DOHH2 (cell line): ENCODE results near the gene TAF1D.

Source experiments
- H3F3A ChIP-seq: fragments of 200-600 bp; sonication (generic), shearing (Covaris generic); 2 replicates; pipeline ENCODE4 v1.6.0; 2016; ENCODE audit warnings: antibody characterized with exemption, mild to moderate bottlenecking; ENCODE audit not compliant: control insufficient read depth, insufficient read depth
- H3K27ac ChIP-seq: fragments of 200-600 bp; sonication (generic); 2 replicates; pipeline ENCODE4 v1.5.1; 2014; ENCODE audit warnings: low read depth, mild to moderate bottlenecking, low read length, moderate library complexity
- H3K27me3 ChIP-seq: fragments of 200-600 bp; sonication (generic); 2 replicates; pipeline ENCODE4 v1.6.1; 2014; ENCODE audit warnings: mild to moderate bottlenecking, low read length, mixed read lengths; ENCODE audit not compliant: control insufficient read depth
- H3K36me3 ChIP-seq: fragments of 200-600 bp; sonication (generic); 2 replicates; pipeline ENCODE4 v1.6.1; 2014; ENCODE audit warnings: mild to moderate bottlenecking, low read length, moderate library complexity, mixed read lengths; ENCODE audit not compliant: control insufficient read depth
- H3K4me1 ChIP-seq: fragments of 200-600 bp; sonication (generic); 2 replicates; pipeline ENCODE4 v1.6.1; 2014; ENCODE audit warnings: mild to moderate bottlenecking, low read length, mixed read lengths; ENCODE audit not compliant: control insufficient read depth
- H3K4me2 ChIP-seq: fragments of 200-600 bp; sonication (generic); 2 replicates; pipeline ENCODE4 v1.6.0; 2014; ENCODE audit warnings: mild to moderate bottlenecking, low read length, moderate library complexity
- H3K4me3 ChIP-seq: fragments of 200-600 bp; sonication (generic); 2 replicates; pipeline ENCODE4 v1.5.1; 2014; ENCODE audit warnings: mild to moderate bottlenecking, low read length, mixed read lengths
- H3K79me2 ChIP-seq: fragments of 200-600 bp; sonication (generic); 2 replicates; pipeline ENCODE4 v1.6.1; 2014; ENCODE audit warnings: mild to moderate bottlenecking, low read length, mixed read lengths; ENCODE audit not compliant: control insufficient read depth
- H3K9me2 ChIP-seq: fragments of 200-600 bp; sonication (generic); replicated peaks from 2 replicates; pipeline ENCODE4 v1.6.1; 2014; ENCODE audit warnings: mild to moderate bottlenecking, low read length, mixed read lengths; ENCODE audit not compliant: control insufficient read depth
- H3K9me3 ChIP-seq: fragments of 200-600 bp; sonication (generic); 2 replicates; pipeline ENCODE4 v1.6.1; 2014; ENCODE audit warnings: antibody characterized with exemption, low read length, mixed read lengths; ENCODE audit not compliant: control insufficient read depth, insufficient read depth
- H4K20me1 ChIP-seq: fragments of 200-600 bp; sonication (generic); 2 replicates; pipeline ENCODE4 v1.6.0; 2014; ENCODE audit warnings: low read depth, mild to moderate bottlenecking, antibody characterized with exemption, low read length, moderate library complexity; ENCODE audit not compliant: control insufficient read depth, insufficient read depth
- CTCF ChIP-seq: fragments of 200-600 bp; sonication (generic); IDR thresholded peaks from one replicate; pipeline ENCODE4 v1.5.1; 2014; ENCODE audit warnings: antibody characterized with exemption, mild to moderate bottlenecking, low read depth, low read length; ENCODE audit not compliant: poor library complexity, severe bottlenecking
- EZH2phosphoT487 ChIP-seq: fragments of 200-600 bp; sonication (generic); IDR thresholded peaks from 2 replicates; pipeline ENCODE4 v1.6.1; 2017; ENCODE audit warnings: borderline replicate concordance, mild to moderate bottlenecking, antibody characterized with exemption, low read length, moderate library complexity, mixed read lengths

Gene TAF1D

GRCh38 chr11:93735627-93736026, 5.7 kb downstream of the TAF1D start:
- Histone ChIP-seq H3K27ac (peak overlapping the region; percentile 30), H3K27me3 (no peaks in the 10 kb centered on the region), H3K4me2 (peak overlapping the region; percentile 86), H3K79me2 (peaks cover 75% of the 10 kb centered on the region), H3K4me3 (peak overlapping the region; percentile 23; the same call in 1 of the 2 replicates), H3K9me2 (no peaks in the 10 kb centered on the region), H3K4me1 (peaks cover 53% of the 10 kb centered on the region), H3K36me3 (peaks cover 100% of the 10 kb centered on the region), H4K20me1 (peaks cover 75% of the 10 kb centered on the region), H3K9me3 (no peaks in the 10 kb centered on the region), H3F3A (peaks cover 100% of the 10 kb centered on the region)
- no peak for TF ChIP-seq EZH2phosphoT487
- no peak for TF ChIP-seq CTCF

- peaks cover 100% of the 10 kb centered on the region for H3F3A ChIP-seq
- H3K27me3 ChIP-seq = no peaks in the 10 kb centered on the region
- peaks cover 100% of the 10 kb centered on the region for H3K36me3 ChIP-seq
- no peaks in the 10 kb centered on the region for H3K9me2 ChIP-seq
- no peaks in the 10 kb centered on the region for H3K9me3 ChIP-seq
- TF ChIP-seq EZH2phosphoT487 (no peak), CTCF (no peak)
- peak overlapping the region; percentile 11; the same call in 1 of the 2 replicates for H3K4me3 ChIP-seq
- H4K20me1 ChIP-seq = peaks cover 76% of the 10 kb centered on the region
- H3K27ac ChIP-seq = 0 out of 2 replicates have a peak overlapping the region, but pooled peaks have one; percentile 6
- peak overlapping the region; percentile 86; the same call in 1 of the 2 replicates for H3K4me2 ChIP-seq
- H3K4me1 ChIP-seq = peaks cover 53% of the 10 kb centered on the region
- peaks cover 65% of the 10 kb centered on the region for H3K79me2 ChIP-seq
Observed at GRCh38 chr11:93734427-93735222, 6.7 kb downstream of the TAF1D start.

- TF ChIP-seq CTCF (no peak), EZH2phosphoT487 (no peak)
- peaks cover 64% of the 10 kb centered on the region for H4K20me1 ChIP-seq
Observed at GRCh38 chr11:93733474-93733873, 7.8 kb downstream of the TAF1D start.

More at GRCh38 chr11:93733474-93733873, 7.8 kb downstream of the TAF1D start:
- Histone ChIP-seq H3K27ac (no peak overlapping the region), H3K79me2 (peaks cover 53% of the 10 kb centered on the region), H3K4me2 (no peak overlapping the region; the same call in 1 of the 2 replicates), H3K27me3 (no peaks in the 10 kb centered on the region), H3K36me3 (peaks cover 100% of the 10 kb centered on the region), H3K9me3 (no peaks in the 10 kb centered on the region), H3K4me3 (no peak overlapping the region), H3F3A (peaks cover 100% of the 10 kb centered on the region), H3K9me2 (no peaks in the 10 kb centered on the region), H3K4me1 (peaks cover 43% of the 10 kb centered on the region)
